Retina (tissue), 1 donor: Measurements from ENCODE around the gene C19orf81.

Experiments
- DNase-seq: peaks from one replicate; pipeline ENCODE4 v3.0.0-alpha.2; 2016

Gene C19orf81

DNA sequence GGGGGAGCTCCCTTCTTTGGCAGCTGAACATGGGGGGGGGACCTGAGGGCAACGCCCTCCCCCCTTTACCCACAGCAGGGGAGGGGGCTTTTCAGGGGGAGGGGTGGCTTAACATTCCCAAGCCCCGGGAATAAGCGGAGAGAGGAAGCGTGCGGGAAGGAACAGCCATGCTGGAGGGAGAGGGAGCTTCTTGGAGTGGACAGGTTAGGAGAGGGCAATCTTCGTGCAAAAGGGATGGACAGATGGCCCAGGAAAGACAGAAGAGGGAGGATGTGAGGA, 10.8 kb downstream of the C19orf81 start:
- no peak for DNase-seq

DNA sequence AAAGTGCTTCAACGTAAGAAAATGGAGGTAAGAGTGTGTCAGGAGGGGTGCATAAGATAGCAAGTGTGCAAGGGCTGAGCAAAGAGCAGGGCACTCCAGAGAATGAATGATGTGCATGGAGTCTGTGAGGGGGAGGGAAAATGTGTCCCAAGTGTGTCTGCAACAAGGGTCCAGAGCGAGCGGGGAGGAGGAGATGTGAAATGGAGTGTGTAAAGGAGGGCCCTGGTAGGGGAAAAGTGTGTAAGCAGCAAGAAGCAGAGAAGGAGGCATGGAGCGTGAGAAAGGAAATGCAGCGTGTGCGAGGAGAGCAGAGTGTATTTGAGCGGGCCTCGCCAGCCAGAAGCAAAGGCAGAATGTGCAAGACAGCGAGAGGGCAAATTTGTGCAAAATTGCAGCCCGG, 11.8 kb downstream of the C19orf81 start:
- peak; percentile 32 for DNase-seq

DNA sequence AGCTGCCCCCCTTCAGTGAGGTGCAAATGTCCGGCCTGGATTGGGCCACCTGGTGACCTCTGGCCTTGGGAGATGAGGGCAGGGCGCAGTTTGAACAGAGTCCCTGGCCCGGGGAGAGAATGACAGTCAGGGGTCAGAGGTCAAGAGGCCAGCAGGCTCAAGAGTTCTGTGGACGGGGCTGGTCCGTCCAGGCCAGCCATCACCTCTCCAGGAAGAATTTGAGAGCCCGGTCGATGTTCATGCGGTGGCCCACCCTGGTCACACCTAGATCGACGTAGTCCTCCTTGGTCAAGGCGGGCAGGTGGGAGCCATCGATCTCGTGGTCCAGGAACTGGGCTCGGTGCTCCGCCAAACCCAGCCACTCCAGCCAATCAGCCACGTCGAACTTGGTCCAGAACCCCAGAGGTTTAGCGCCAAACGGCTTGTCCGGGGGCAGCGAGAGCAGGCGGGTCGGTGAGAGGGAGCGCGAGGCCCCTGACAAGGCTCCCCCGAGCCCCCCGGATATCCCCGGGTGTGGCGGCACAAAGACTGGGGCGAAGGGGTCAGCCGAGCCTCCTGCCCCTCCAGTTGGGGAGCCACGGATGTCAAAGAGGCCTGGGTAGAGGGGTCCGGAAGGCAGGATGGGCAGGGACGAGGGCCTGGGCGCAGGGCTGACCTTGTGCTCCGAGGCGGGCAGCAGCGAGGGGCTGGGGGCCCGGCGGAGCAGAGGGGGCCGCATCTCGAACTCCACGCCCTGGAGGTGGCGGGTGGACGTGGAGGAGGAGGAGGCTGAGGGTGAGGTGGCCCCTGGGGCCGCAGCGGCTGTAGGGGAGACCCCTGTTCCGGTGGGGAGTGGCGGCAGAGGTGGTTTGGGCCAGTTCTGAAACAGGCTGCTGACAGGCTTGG, 12.8 kb downstream of the C19orf81 start:
- DNase-seq, result no peak

DNA sequence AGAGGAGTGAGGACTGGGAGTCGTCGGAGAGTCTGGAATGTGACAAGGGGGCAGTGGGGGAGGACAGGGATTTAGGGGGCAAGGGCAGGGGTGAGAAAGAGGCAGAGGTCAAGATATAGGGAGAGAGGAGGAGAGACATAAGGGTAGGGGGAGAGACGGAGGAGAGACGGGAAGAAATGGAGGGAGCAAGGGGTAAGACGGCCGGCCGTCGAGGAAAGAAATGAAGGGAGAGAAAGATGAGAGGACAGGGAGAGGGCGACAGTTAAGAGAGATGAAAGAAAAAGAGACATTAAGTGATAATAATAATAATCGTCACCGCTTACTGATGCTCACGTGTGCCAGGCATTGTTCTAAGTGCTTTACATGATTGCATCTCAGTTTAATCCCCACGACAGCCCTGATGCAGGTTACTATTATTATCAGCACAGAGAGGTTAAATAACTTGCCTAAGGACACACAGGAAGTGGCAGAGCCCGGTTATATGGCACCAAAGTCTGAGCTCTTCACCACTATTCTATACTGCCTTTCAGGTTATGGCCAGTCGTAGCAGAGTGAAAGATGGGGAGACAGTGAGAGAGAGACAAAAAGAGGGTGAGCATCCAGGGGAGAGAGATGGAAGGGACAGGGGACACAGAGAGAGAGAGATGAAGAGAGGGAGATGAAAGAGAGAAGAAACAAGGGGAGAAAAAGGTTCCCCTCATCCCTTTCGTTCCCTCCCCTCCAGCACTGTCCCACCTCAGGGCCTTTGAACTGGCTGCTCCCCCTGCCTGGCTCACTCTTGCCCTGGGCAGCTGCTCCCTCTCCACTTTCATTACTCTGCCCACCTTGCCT, 13.6 kb downstream of the C19orf81 start:
- DNase-seq, result no peak

DNA sequence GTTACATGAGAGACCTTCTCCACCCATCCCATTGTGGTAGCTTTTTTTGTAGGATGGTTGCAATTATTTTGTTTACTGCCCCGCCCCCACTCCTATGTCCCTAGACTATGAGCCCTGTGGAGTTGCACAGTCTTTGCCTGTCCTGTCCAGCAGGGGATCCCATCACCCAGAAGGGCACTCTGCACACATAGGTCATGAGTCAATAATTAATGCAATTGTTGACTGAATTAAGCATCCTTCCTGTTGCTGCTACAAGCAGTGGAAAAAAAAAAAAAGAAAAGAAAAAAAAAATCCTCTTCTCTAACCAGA, 14.2 kb downstream of the C19orf81 start:
- no peak for DNase-seq

DNA sequence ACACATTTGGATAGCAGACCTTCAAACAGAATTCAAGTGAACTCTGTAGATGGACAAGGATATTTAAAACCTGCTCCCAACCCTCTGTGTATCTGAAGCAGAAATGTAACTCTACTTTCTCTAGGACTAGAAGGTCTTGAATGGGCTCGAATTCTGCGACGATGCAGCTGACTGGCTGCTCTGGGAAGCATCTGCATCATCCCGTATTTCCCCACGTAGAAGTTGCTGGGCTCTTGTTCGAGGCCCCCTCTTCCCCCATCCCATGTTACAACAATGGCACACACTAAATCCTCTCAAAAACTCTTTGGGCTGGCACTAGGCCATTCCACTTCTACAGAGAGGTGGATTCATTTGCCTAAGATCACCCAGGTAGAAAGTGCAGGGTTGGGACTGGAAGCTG, 15.0 kb downstream of the C19orf81 start:
- DNase-seq, result no peak

DNA sequence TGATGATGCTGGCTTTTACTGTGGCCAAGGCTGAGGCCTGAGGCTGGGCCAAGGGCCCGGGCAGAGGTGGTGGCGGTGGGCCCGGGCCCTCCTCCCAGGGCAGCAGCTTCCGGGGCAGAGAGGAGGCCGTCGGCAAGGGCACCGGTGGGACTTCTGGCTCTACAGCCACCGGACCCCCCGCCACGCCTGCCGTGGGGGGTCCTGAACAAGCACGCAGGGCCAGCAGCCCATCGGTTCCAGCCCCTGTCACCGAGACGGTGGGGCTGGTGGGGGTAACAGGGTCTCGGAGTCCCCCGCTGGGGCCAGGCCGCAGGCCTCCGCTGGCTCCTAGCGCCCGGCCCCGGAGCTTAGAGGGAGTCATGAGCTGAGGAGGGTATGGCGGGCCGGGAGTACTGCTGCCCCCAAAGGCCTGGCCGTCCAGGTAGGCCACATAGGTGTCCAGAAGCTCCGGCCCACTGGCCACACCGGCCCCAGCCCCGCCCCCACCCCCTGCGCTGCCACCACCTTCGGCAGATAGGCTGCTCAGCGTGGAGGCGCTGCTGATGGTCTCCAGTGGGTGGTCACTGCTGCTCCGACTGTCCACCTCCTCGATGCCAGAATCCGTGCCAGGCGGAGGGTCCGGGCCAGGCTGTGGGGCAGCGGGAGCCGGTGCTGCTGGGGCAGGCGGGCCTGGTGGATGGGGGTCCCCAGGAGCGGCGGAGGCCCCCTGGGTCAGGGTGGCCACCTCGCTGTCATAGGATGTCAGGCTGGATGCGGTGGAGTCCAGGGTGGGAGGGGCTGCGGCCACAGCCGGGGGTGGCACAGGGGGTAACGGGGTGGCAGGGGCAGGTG, 17.3 kb downstream of the C19orf81 start:
- DNase-seq, result peak; percentile 37

DNA sequence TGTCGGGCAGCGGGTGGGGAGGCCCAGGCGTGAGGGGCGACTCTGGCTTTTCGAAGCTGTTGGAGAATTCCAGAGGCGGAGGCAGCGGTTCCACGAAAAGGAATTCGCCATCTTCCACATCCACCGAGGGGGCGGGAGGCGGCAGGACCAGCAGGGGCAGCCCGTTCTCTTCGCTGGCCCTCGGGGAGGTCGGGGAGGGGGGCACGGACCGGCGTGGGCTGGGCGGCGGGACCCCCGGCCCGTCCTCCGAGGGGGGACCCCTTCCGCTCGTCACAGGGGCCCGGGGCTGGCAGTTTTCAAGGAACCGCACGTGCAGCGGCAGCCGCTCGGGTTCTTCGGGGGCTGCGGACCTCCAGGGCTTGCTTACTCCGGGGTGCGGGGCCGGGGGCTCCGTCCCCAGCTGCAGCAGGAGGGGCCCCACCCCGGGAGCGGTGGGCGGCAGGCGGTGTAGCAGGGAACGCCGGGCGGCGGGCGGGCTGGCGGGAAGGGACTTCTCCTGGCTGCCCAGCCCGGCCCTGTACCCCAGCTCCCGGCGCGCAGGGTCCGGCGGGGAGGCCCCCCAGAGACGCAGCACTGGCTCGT, 18.0 kb downstream of the C19orf81 start:
- DNase-seq, result no peak

DNA sequence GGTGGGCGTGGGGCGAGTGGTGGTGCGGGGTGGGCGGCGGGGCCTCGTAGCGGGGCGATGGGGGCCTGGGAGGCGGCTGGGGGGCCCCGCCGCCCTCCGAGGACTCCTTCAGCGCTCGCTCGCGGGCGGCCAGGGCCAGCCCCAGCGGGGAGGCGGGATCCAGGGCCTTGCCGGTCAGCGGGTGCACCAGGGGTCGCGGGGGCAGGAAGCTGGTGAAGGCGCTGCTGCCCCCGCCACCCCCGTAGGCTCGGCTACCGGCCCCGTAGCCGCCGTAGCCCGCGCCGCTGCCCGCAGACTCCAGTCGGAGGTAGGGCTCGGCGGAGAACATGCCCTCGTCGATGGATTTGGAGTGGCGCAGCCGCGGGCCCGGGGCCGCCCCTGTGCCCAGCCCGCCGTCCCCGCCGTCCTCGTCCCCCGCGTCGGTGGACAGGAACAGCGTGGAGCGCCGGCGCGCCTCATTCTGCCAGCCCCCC, 18.6 kb downstream of the C19orf81 start:
- peak; percentile 32 for DNase-seq

DNA sequence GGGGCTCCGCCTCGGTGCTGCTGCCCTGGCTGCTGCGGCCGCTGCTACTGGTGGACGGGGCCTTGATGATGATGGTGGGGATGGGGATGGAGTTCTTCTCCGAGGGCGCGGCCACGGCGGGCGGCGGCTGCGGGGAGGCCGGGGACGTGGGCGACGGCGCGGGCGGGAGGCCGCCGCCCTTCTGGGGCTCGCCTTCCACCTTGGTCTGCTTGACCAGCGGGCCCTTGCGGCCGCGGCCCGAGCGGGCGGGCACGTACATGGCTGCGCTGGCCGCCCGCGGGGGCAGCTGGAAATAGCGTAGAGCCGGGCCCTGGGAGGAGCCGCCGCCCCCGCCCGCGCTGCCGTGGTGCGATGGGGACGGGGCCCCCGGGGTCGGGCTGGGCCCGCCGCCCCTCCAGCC, 19.2 kb downstream of the C19orf81 start:
- no peak for DNase-seq

DNA sequence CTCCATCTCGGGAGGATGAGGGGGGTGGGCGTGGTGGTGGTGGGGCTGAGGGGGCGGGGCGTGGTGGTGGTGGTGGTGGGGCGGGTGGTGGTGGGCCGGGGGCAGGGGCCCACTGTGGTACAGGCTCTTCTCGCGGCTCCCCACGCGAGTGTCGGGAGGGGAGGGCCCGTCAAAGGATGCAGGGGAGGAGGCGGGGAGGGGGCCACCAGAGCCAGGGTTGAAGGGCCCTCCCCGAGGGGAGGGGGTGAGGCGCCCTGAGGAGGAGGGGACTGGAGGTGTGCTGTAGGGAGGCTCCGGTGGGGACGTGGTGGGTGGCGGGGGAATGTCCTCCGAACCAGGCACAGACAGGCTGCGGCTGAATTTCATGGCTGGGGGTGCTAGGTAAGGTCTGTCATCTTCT, 19.6 kb downstream of the C19orf81 start:
- no peak for DNase-seq

DNA sequence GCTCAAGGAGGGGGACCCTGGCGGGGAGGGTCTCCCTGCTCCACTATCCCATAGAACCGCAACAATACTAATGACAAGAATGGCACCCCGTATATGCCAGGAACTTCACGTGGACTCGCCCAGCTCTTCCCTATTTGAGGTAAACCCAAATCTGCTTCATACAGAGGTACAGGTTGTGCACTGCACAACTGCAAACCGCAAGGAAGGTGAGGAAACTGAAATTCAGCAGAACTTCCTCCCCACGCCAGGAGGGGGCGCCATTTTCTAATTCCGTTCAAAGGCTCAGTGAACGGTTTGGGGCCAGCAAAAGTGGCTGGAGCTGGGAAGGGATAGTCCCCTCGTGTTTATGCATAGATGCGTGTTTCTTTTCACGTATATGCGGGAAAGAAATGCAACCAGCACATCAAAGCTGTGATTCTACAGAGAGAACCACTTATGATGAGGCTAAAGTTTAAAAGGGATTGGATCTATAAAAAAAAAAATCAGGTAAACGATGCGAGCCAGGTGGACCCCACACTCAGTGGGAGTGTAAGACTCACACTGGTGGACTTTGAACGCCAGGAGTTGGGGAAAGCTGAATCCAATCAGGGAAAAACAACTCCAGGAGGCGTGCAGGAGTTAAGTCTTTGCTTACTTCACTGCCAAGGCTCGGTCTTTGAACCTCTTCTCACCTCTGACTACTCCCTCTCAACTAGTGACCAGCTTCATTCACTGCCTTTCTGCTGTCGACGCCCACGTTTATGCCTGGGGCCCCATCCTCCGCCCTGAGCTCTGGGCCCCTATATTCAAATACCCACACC, 20.3 kb downstream of the C19orf81 start:
- DNase-seq, result peak; percentile 60

DNA sequence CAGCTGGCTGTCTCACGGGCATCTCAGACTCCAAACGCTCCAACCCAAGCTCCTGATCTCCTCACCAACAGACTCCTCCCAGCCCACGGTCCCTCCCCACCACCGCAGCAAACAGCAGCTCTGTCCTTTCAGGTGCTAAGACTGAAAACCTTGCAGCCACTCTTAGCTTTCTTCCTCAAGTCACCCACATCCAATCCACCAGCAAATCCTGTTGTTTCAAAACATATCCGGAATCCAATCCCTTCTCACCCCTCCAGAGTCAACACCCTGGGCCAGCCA, 20.8 kb downstream of the C19orf81 start:
- DNase-seq, result no peak

DNA sequence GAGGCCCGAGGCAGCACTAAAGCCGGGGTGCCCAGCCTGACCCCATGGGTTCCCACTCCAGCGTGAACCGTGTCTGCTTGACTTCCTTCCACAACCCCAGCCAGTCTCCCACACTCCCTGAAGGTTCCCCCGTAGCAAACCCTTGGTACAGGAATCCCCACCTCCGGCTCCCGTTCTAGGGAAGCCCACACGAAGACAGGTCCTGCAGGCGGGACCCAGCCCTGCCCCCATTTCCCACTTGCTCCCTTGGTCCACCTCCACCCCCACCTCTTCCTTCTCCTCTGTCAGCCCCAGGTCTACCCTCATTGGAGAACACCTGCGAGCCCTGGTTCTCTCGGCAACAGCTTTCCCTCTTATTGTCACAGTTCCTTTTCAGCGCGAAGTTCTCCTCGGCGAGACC, 23.9 kb downstream of the C19orf81 start:
- DNase-seq, result no peak

DNA sequence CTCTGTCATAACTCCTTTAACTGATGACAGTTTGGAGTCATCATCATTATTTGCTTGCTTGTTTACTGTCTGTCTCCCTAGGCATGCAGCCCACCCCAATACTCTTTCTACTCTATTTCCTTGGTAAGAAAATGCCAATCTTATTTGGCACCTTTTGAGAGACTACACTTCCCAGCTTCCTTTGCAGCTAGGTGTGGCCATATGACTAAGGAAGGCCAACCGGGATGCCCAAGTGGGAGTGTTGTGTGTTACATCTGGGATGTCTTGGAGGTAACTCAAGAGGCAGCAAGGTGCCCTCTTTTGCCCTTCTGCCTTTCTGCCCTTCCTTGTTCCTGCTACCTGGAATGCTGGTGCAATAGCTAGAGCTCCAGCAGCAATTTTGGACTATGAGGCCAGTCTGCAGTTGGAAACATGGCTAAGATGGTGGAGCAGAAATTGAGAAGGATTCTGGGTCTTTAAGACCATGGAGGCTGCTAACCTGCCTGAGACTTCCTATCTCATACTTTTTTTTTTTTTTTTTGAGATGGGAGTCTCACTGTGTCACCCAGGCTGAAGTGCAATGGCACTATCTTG, 27.5 kb downstream of the C19orf81 start:
- no peak for DNase-seq

DNA sequence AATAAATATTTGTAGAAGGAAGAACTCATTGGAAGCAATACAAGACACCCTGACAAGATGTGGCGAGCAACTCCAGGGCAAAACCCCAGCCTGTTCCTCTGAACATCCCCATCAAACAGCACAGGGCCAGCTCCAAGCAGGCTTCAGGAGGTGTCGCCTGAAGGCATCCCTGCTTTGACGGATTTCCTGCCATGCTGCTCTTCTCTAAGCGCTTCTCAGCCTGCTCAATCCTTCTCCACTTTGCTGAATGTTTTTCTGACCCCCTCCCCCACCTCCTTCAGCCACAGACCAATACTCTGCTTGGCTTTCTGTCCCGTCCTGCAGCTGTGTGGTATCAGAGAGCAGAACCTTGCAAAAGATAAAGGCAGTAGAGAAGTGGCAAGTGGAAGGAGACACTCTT, 28.4 kb downstream of the C19orf81 start:
- no peak for DNase-seq

DNA sequence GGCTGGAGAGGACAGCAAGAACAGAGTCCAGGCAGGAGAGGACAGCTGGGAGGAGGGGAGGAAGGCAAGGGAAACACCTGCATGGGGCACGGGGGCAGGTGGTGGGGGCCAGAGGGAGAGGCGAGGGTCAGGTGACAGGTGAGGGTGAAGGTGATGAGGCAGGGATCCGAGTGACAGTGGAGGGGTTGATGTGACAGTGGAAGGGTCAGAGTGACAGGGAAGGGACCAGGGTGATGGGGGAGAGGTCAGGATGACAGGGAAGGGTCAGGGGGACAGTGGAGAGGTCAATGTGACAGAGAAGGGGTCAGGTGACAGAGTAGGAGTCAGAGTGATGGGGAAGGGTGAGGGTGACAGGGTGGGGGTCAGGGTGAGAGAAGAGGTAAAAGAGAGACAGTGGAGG, 29.1 kb downstream of the C19orf81 start:
- no peak for DNase-seq

DNA sequence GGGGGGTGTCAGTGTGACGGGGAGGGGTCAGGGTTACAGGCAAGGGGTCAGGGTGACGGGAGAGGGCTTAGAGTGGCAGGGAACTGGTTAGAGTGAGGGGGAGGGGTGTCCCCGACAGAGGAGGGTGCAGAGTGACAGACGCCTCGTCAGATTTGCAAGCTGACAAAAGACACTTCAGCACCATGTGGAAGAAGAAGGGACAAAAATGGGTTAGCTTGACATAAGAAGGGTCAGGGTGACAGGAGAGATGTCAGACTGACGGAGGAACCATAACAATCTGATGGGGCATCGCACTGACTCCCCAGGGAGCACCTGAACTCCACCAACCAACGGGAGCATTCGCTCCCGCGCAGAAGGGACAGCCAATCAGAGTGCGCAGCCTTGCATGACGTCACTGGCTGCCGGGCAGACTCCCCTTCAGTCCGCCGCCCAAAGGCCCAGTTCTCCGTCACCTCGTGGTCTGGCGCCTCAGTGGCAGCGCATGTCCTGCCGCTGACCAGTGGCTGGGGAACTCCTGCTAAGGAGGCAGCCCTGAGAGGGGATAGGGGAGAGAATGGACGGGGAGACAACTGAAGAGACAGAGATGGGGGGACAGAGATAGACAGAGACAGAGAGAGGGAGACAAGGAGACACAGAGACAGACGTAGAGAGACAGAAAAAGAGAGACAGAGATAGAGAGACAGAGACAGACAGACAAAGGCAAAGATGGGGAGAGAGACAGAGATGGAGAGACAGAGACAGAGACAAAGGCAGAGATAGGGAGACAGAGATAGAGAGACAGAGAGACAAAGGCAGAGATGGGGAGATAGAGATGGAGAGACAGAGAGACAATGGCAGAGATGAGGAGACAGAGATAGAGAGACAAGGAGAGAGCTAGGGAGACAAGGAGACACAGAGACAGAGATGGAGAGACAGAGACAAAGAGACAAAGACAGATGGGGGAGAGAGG, 30.2 kb downstream of the C19orf81 start:
- DNase-seq, result peak; percentile 92

DNA sequence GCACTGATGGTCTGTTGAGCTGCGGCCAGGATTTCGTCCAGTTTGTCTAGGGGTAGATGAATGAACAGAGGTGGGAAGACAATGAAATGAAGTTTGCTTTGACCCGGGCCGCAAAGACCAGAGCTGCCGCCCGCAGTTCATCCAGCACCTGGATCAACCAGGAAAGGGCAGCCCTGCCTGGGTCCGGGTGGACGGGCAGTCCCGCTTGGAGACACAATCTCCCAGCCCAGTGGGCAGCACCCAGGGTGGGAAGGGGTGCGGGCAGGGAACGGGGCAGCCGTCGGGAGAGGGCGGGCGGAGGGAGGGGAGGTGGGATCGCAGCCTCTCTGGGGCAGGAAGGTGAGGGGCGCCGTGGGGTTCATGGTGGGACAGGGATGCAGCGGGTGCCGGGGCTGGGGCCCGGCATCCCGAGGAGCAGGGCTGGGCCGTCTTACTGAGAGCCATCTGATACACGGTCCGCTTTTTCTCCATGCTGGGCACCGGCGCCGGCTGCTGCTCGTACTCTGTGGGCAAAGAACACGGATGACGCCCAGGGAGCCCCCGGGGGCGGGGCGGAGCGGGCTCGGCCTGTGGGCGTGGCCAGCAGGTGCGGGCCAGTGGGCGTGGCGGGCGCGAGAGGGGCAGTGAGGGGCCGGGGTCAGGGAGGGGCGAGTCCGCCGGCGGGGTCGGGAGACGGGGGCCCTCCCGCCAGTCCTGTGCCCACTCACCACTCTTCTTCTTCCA, 37.2 kb downstream of the C19orf81 start:
- no peak for DNase-seq

DNA sequence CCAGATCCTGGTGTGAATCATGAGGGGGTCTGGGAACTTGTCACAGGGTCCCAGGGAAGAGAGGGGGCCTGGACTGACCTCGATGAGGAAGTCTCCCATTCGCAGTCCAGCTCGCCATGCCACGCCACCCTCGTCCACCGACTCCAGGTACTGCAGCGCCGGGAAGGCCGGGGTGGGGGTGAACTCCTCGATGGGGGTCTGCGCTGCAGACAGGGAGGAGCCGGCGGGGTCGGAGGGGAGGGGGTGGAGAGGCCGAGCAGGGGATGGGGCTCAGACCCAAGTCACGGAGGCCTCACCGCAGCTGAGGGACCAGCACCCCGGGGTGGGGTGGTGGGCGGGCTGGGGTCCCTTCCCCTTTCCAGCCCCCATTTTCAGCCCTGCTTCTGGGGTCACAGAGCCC, 39.5 kb downstream of the C19orf81 start:
- no peak for DNase-seq
